Colonic mucosa (tissue), 4 donors: ENCODE results near the gene CLASP1. TPM values are rescaled to one million over a fixed set of nuclear protein-coding genes. Genes with fewer than 3 reads are reported as not detected.

Experiments used
- DNase-seq: peaks from one replicate; pipeline ENCODE4 v3.0.0-alpha.2; 2020
- H3K27ac ChIP-seq: fragments of 200-600 bp; one replicate; pipeline ENCODE4 v1.8.0; 2021
- H3K27me3 ChIP-seq: fragments of 200-600 bp; one replicate; pipeline ENCODE4 v1.8.0; 2021
- H3K36me3 ChIP-seq: fragments of 200-600 bp; one replicate; pipeline ENCODE4 v1.8.0; 2021
- H3K4me1 ChIP-seq: fragments of 200-600 bp; one replicate; pipeline ENCODE4 v1.8.0; 2021; ENCODE audit warnings: mild to moderate bottlenecking
- H3K4me3 ChIP-seq: fragments of 200-600 bp; one replicate; pipeline ENCODE4 v1.8.0; 2021
- H3K9ac ChIP-seq, 2 donors: one replicate each; pipeline ENCODE4 v1.7.0; 2013; ENCODE audit warnings: control low read depth in 2 of 2, low read depth in 2 of 2, low read length in 2 of 2
- H3K9me3 ChIP-seq: fragments of 200-600 bp; one replicate; pipeline ENCODE4 v1.8.0; 2021
- CTCF ChIP-seq: fragments of 200-600 bp; IDR thresholded peaks from one replicate; pipeline ENCODE4 v1.8.0; 2022; ENCODE audit warnings: antibody characterized with exemption, mild to moderate bottlenecking
- intact Hi-C: fragments of 100-400 bp; cut with DNase I; formaldehyde crosslinking; loops from one replicate; pipeline ENCODE4 v1.14.1; 2022
- total RNA-seq, 2 donors: library from RNA; stranded (reverse); fragmentation: NEBNext Ultra II Directional in 1 of 2; extraction: Animal tissue kit (Norgen Biotek cat#: 25700) in 1 of 2; gene quantifications; one replicate each; pipeline ENCODE4 v1.2.1, GENCODE V29; 2021
- donor health status: healthy.
- donor health status: DM: no; HTN: no; CAD: no.
- donor health status: DM: no; HTN: no; CAD: no.

Gene CLASP1
- total RNA-seq, 2 donors from 2014 or later: 30.3 to 32.3 TPM

GRCh38 chr2:121343191-121343590 lies 306.1 kb downstream of the CLASP1 start:
- Histone ChIP-seq H3K27me3 (no peaks in the 10 kb centered on the region), H3K9ac (no peak overlapping the region), H3K4me1 (no peaks in the 10 kb centered on the region), H3K4me3 (no peak overlapping the region), H3K27ac (no peak overlapping the region), H3K36me3 (peaks cover 5% of the 10 kb centered on the region), H3K9me3 (no peaks in the 10 kb centered on the region)
- no peak for DNase-seq
- intact Hi-C loops: no loop called here
- no peak for TF ChIP-seq CTCF

GRCh38 chr2:121342751-121343150 lies 306.5 kb downstream of the CLASP1 start:
- no peak overlapping the region for H3K27ac ChIP-seq
- no peak for DNase-seq
- no peaks in the 10 kb centered on the region for H3K9me3 ChIP-seq
- peaks cover 5% of the 10 kb centered on the region for H3K36me3 ChIP-seq
- no peak for TF ChIP-seq CTCF
- H3K27me3 ChIP-seq: no peaks in the 10 kb centered on the region
- no peak overlapping the region for H3K4me3 ChIP-seq
- H3K9ac ChIP-seq: no peak overlapping the region
- H3K4me1 ChIP-seq: no peaks in the 10 kb centered on the region
- intact Hi-C loops: no loop called here

- H3K36me3 ChIP-seq: no peaks in the 10 kb centered on the region
- no peak for TF ChIP-seq CTCF
- H3K9ac ChIP-seq: no peak overlapping the region
- DNase-seq: no peak
- H3K4me1 ChIP-seq: no peaks in the 10 kb centered on the region
- no peaks in the 10 kb centered on the region for H3K27me3 ChIP-seq
- H3K9me3 ChIP-seq: no peaks in the 10 kb centered on the region
- H3K27ac ChIP-seq: no peak overlapping the region
- intact Hi-C loops: no loop called here
- no peak overlapping the region for H3K4me3 ChIP-seq
These were observed 308.3 kb downstream of the CLASP1 start for GRCh38 chr2:121340926-121341325.

GRCh38 chr2:121338281-121338680 lies 311.0 kb downstream of the CLASP1 start:
- H3K4me3 ChIP-seq: no peak overlapping the region
- no peak for DNase-seq
- H3K27ac ChIP-seq: no peak overlapping the region
- H3K9me3 ChIP-seq: no peaks in the 10 kb centered on the region
- no peak for TF ChIP-seq CTCF
- intact Hi-C loops: no loop called here
- H3K36me3 ChIP-seq: no peaks in the 10 kb centered on the region
- no peak overlapping the region for H3K9ac ChIP-seq
- peaks cover 4% of the 10 kb centered on the region for H3K4me1 ChIP-seq
- H3K27me3 ChIP-seq: no peaks in the 10 kb centered on the region

- intact Hi-C loops: no loop called here
- no peak for DNase-seq
- Histone ChIP-seq H3K4me1 (peaks cover 4% of the 10 kb centered on the region), H3K9ac (no peak overlapping the region), H3K27me3 (no peaks in the 10 kb centered on the region), H3K4me3 (no peak overlapping the region), H3K36me3 (no peaks in the 10 kb centered on the region), H3K27ac (no peak overlapping the region), H3K9me3 (no peaks in the 10 kb centered on the region)
- no peak for TF ChIP-seq CTCF
These were observed 312.6 kb downstream of the CLASP1 start for GRCh38 chr2:121336528-121337294.
